Ovary (tissue), 9 donors: ENCODE measurements around the gene CYLD. TPM values are rescaled to one million over a fixed set of nuclear protein-coding genes. Genes with fewer than 3 reads are reported as not detected.

Experiments
- DNase-seq, 5 donors: peaks; one replicate each; pipeline ENCODE4 v3.0.0-alpha.2; 2019 to 2020
- H3K27ac ChIP-seq, 2 donors: fragments of 200-600 bp; one replicate each; pipeline versions ENCODE4 v1.5.1 to v1.8.0; 2019 to 2022
- H3K27me3 ChIP-seq: fragments of 200-600 bp; one replicate; pipeline ENCODE4 v1.8.0; 2022
- H3K36me3 ChIP-seq: fragments of 200-600 bp; sonication (generic); one replicate; pipeline ENCODE4 v1.5.1; 2019
- H3K4me1 ChIP-seq: one replicate; pipeline ENCODE4 v1.8.1; 2013; ENCODE audit warnings: mild to moderate bottlenecking, moderate library complexity; ENCODE audit not compliant: insufficient read depth
- H3K4me3 ChIP-seq: fragments of 200-600 bp; sonication (generic); one replicate; pipeline ENCODE4 v1.5.1; 2017
- H3K9me3 ChIP-seq, 2 donors: fragments of 200-600 bp in 1 of 2; sonication (generic) in 1 of 2; one replicate each; pipeline versions ENCODE4 v1.5.1 to v1.8.1; 2013 to 2019; ENCODE audit warnings: mild to moderate bottlenecking in 1 of 2, moderate library complexity in 1 of 2
- EP300 ChIP-seq: sonication (generic); formaldehyde crosslinking; IDR thresholded peaks from one replicate; pipeline ENCODE4 v1.6.1; 2017; ENCODE audit warnings: antibody characterized with exemption
- POLR2A ChIP-seq: fragments of 450-650 bp; IDR thresholded peaks from one replicate; pipeline ENCODE4 v1.6.1; 2017; ENCODE audit warnings: antibody characterized with exemption, mild to moderate bottlenecking, moderate library complexity
- WGBS, 3 donors: extraction: QIAGEN DNeasy Blood & Tissue Kit in 1 of 3; methylation state at CpG; one replicate each; pipeline versions ENCODE4 v1.1.5 to v1.1.7; 2013 to 2017; 5-methylcytosine and 5-hydroxymethylcytosine counted together
- intact Hi-C, 4 donors: fragments of 100-400 bp; cut with DNase I; formaldehyde crosslinking; loops; one replicate each; pipeline versions ENCODE4 v1.11.0 to v1.15.1; 2022 to 2023
- polyA plus RNA-seq, 2 donors: library from polyadenylated mRNA; stranded (reverse); fragments of 200-250 nt in 1 of 2; fragments of 350-450 nt in 1 of 2; fragmentation: Illumina TruSeq in 1 of 2; extraction: RNeasy Lipid Tissue Mini Kit (QIAGEN cat#74804) in 1 of 2; gene quantifications; one replicate each; pipeline ENCODE4 v1.2.3, GENCODE V29; 2013 to 2014
- total RNA-seq, 7 donors: library from RNA; depleted of rRNA in 2 of 7; stranded (reverse); fragments of >200 nt in 2 of 7; fragmentation: NEBNext Ultra II Directional in 3 of 7; extraction: Animal tissue kit (Norgen Biotek cat#: 25700) in 3 of 7; gene quantifications; one replicate each; pipeline versions ENCODE4 v1.1.0 to v1.2.4, GENCODE V29; 2016 to 2023
- TF ChIP-seq, protein P1 (sequence below), 3 donors: fragments of 450-650 bp in 2 of 3; fragments of 200-600 bp in 1 of 3; IDR thresholded peaks; one replicate each; pipeline versions ENCODE4 v1.5.1 to v1.8.0; 2016 to 2022; ENCODE audit warnings: antibody characterized with exemption in 3 of 3, mild to moderate bottlenecking in 1 of 3
- donor health status: DM: no; HTN: no; CAD: no; lungs with moderate emphysema.
- donor health status: DM: no; HTN: no; CAD: no.
- donor health status: Bipolar disorder and iron deficiency.
- donor health status: DM: yes; HTN: yes; CAD: no.
- donor health status: DM: no; HTN: no; CAD: no.
- donor health status: DM: yes; HTN: yes; CAD: no.

CYLD gene
- total and polyA plus RNA-seq, 9 donors: 11.2 to 57.6 (median 38.6) TPM

DNA sequence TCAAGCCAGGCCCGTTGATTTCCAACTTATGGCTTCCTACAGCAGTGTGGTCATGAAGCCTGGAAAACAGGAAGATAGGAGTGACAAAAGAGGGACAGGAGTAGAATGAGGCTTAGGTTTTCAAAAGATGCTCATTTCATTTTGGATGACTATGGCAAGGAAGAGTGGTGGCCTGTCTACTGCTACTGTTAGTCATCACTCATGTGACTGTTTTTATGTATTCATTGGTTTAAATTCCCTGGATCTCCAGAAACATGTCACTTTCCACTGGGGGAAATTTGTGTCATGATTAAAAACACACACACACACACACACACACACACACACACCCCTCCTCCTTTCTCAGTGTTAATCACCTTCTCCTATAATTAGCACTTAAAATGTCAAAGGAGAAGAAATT lies 1.1 kb upstream of the CYLD start:
- TF ChIP-seq POLR2A: no peak
- TF ChIP-seq, protein P1, sequence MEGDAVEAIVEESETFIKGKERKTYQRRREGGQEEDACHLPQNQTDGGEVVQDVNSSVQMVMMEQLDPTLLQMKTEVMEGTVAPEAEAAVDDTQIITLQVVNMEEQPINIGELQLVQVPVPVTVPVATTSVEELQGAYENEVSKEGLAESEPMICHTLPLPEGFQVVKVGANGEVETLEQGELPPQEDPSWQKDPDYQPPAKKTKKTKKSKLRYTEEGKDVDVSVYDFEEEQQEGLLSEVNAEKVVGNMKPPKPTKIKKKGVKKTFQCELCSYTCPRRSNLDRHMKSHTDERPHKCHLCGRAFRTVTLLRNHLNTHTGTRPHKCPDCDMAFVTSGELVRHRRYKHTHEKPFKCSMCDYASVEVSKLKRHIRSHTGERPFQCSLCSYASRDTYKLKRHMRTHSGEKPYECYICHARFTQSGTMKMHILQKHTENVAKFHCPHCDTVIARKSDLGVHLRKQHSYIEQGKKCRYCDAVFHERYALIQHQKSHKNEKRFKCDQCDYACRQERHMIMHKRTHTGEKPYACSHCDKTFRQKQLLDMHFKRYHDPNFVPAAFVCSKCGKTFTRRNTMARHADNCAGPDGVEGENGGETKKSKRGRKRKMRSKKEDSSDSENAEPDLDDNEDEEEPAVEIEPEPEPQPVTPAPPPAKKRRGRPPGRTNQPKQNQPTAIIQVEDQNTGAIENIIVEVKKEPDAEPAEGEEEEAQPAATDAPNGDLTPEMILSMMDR (IDR thresholded peaks at IDR 0.05): no peak
- no peaks in the 10 kb centered on the region for H3K4me1 ChIP-seq
- H3K9me3 ChIP-seq: no peaks in the 10 kb centered on the region
- DNase-seq: no peak
- no peaks in the 10 kb centered on the region for H3K36me3 ChIP-seq
- intact Hi-C loops: no loop called here
- no peaks in the 10 kb centered on the region for H3K27me3 ChIP-seq
- no peak overlapping the region for H3K4me3 ChIP-seq
- H3K27ac ChIP-seq: no peak overlapping the region
- WGBS, 3 donors: 70 to 80% (median 73%) methylated on average over 1 of the region's 1 CpG

GRCh38 chr16:50741225-50741780 lies 583 bp upstream of the CYLD start:
- H3K4me3 ChIP-seq: peak overlapping the region; percentile 30

GRCh38 chr16:50742576-50743200 lies 802 bp downstream of the CYLD start:
- intact Hi-C loops: no loop called here
- DNase-seq: peak; percentile 25 to 68 (median 62)

More at GRCh38 chr16:50741225-50741780, 583 bp upstream of the CYLD start:
- no peaks in the 10 kb centered on the region for H3K27me3 ChIP-seq
- intact Hi-C loops: no loop called here
- H3K4me1 ChIP-seq: no peaks in the 10 kb centered on the region
- DNase-seq: peak; percentile 17 to 61 (median 54)
- TF ChIP-seq POLR2A (no peak), EP300 (no peak)
- TF ChIP-seq, protein P1 (IDR thresholded peaks at IDR 0.05): no peak
- no peaks in the 10 kb centered on the region for H3K9me3 ChIP-seq
- WGBS, 3 donors: 2 to 4% (median 2%) methylated on average over 21 of the region's 21 CpGs
- no peak overlapping the region for H3K27ac ChIP-seq
- no peaks in the 10 kb centered on the region for H3K36me3 ChIP-seq

GRCh38 chr16:50743581-50744225 lies 1.8 kb downstream of the CYLD start:
- Histone ChIP-seq H3K36me3 (no peaks in the 10 kb centered on the region), H3K27me3 (no peaks in the 10 kb centered on the region), H3K27ac (no peak overlapping the region), H3K4me3 (no peak overlapping the region), H3K9me3 (no peaks in the 10 kb centered on the region), H3K4me1 (no peaks in the 10 kb centered on the region)
- no peak for DNase-seq
- 80 to 81% (median 80%) methylated on average over 3 of the region's 3 CpGs for WGBS, 3 donors
- intact Hi-C loops: no loop called here
- TF ChIP-seq EP300 (no peak), POLR2A (no peak)
- TF ChIP-seq, protein P1 (IDR thresholded peaks at IDR 0.05): no peak

More at GRCh38 chr16:50742576-50743200, 802 bp downstream of the CYLD start:
- no peaks in the 10 kb centered on the region for H3K27me3 ChIP-seq
- H3K4me3 ChIP-seq: peak overlapping the region; percentile 99
- no peaks in the 10 kb centered on the region for H3K36me3 ChIP-seq
- 1% methylated on average over 28 of the region's 28 CpGs for WGBS, 3 donors
- H3K4me1 ChIP-seq: no peaks in the 10 kb centered on the region
- no peaks in the 10 kb centered on the region for H3K9me3 ChIP-seq
- peak overlapping the region; percentile 65 to 73 for H3K27ac ChIP-seq
- TF ChIP-seq, protein P1 (IDR thresholded peaks at IDR 0.05): no peak
- TF ChIP-seq POLR2A (no peak), EP300 (no peak)
